NCI-H524 treated with DMSO at 0.1 percent for 48 hours (cell line): Measurements from ENCODE around the gene NPHP4.
"Not testable (repeated sequence)": the region's sequence is repeated elsewhere in the genome, so short reads cannot be mapped to it uniquely, and the experiment has no call there.

Experiments
- DNase-seq: peaks from one replicate; lab custom pipeline; 2025; lab: John Stamatoyannopoulos, UW

NPHP4 gene

GRCh38 chr1:5909576-5910275 is 82.5 kb downstream of the NPHP4 start:
- DNase-seq, result no peak

GRCh38 chr1:5908461-5909375 is 83.5 kb downstream of the NPHP4 start:
- no peak for DNase-seq

- DNase-seq, result no peak
Observed at GRCh38 chr1:5907966-5908365, 84.3 kb downstream of the NPHP4 start.

- no peak for DNase-seq
Observed at GRCh38 chr1:5907386-5907785, 84.8 kb downstream of the NPHP4 start.

- no peak for DNase-seq
Observed at GRCh38 chr1:5906966-5907365, 85.3 kb downstream of the NPHP4 start.

GRCh38 chr1:5906116-5906515 is 86.1 kb downstream of the NPHP4 start:
- no peak for DNase-seq

GRCh38 chr1:5905436-5905835 is 86.8 kb downstream of the NPHP4 start:
- no peak for DNase-seq

GRCh38 chr1:5904551-5904950 is 87.7 kb downstream of the NPHP4 start:
- DNase-seq, result no peak

GRCh38 chr1:5903680-5904079 is 88.5 kb downstream of the NPHP4 start:
- no peak for DNase-seq

- DNase-seq, result no peak
Observed at GRCh38 chr1:5903031-5903430, 89.2 kb downstream of the NPHP4 start.

- no peak for DNase-seq
Observed at GRCh38 chr1:5901841-5902240, 90.4 kb downstream of the NPHP4 start.

- DNase-seq, result no peak
Observed at GRCh38 chr1:5901150-5901549, 91.1 kb downstream of the NPHP4 start.

GRCh38 chr1:5898266-5898665 is 94.0 kb downstream of the NPHP4 start:
- no peak for DNase-seq

GRCh38 chr1:5896706-5897660 is 95.2 kb downstream of the NPHP4 start:
- no peak for DNase-seq

GRCh38 chr1:5895446-5896406 is 96.5 kb downstream of the NPHP4 start:
- no peak for DNase-seq

GRCh38 chr1:5893699-5894278 is 98.4 kb downstream of the NPHP4 start:
- not testable (repeated sequence) for DNase-seq

GRCh38 chr1:5892329-5892728 is 99.9 kb downstream of the NPHP4 start:
- DNase-seq, result no peak

- no peak for DNase-seq
Observed at GRCh38 chr1:5891736-5892135, 100.5 kb downstream of the NPHP4 start.

GRCh38 chr1:5891137-5891536 is 101.1 kb downstream of the NPHP4 start:
- no peak for DNase-seq

GRCh38 chr1:5890346-5891106 is 101.7 kb downstream of the NPHP4 start:
- no peak for DNase-seq
